Measurements from ENCODE around the gene EP300.
"Not testable (repeated sequence)": the region's sequence is repeated elsewhere in the genome, so short reads cannot be mapped to it uniquely, and the experiment has no call there.

Gene EP300

DNA sequence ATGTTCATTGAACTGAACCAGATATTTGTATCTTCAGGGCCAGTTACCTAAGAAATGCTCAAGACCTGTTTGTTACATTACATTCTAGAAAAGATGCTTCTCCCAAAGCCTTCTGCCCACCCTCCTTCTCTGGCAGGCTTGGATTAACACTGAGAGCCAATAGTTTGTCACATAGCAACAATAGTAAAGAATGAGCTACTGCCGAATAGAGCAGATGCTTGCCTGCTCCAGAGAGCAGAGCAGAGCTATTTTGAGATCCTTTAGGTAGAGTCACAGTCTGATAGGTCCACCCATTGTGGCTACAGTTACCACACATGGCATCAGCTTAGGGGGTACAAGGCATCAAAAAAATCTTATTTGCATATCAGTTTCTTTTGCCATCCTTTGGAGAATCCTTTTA is 13.5 kb upstream of the EP300 start:
- peak in 6 of 56 donors; percentile 2 to 38 (median 10) for DNase-seq

- no peak for DNase-seq
These were observed 6.5 kb upstream of the EP300 start for GRCh38 chr22:41085842-41086241.

GRCh38 chr22:41091132-41092022 is 1.0 kb upstream of the EP300 start:
- DNase-seq = peak; percentile 85 to 99 (median 97)

DNA sequence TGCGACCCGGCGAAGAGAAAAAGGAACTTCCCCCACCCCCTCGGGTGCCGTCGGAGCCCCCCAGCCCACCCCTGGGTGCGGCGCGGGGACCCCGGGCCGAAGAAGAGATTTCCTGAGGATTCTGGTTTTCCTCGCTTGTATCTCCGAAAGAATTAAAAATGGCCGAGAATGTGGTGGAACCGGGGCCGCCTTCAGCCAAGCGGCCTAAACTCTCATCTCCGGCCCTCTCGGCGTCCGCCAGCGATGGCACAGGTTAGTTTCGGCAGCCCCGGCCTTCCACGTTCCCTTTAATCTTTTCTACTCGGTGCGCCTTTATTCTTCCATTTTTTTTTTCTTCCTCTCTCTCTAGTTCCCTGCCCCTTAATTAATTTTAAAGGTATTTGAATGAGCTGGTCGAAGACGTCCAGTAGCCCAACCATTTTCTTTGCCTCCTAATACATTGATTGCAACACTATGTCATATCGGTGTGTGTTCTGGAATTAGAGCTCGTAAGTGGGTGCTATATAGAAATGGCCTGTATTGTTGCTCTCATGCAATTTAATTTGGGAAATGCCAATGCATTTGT is 537 bp downstream of the EP300 start:
- peak in 13 of 56 donors; percentile 6 to 65 (median 46) for DNase-seq

DNA sequence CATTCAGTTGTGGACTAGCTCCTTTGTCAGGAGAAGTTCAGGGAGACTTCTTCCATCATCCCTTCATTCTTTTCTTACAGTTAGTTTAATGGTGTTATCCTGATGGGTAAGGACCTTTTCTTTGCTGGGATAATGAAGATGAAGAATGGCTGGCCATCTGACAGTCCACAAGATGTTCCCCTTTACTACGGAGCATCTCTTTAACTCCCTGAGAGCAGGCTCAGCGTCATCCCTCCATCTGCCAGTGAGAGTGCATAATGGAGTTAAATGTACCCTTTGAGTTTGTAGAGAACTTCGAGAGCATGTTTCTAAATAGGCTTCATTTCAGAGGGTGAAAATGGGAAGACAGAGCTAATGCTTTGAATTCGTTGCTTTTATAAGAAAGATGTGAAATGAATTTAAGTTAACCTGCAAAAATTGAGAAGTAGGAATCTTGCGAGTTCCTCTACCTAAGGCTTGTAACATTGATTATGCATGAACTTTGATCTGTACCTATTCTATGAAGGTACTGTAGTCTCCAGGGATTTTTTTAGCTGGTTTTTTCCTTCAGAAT is 1.7 kb downstream of the EP300 start:
- DNase-seq = peak in 1 of 56 donors; percentile 40

GRCh38 chr22:41096391-41096790 is 4.0 kb downstream of the EP300 start:
- no peak for DNase-seq

GRCh38 chr22:41096841-41097240 is 4.4 kb downstream of the EP300 start:
- no peak for DNase-seq

- no peak for DNase-seq
These were observed 6.6 kb downstream of the EP300 start for GRCh38 chr22:41099036-41099435.

DNA sequence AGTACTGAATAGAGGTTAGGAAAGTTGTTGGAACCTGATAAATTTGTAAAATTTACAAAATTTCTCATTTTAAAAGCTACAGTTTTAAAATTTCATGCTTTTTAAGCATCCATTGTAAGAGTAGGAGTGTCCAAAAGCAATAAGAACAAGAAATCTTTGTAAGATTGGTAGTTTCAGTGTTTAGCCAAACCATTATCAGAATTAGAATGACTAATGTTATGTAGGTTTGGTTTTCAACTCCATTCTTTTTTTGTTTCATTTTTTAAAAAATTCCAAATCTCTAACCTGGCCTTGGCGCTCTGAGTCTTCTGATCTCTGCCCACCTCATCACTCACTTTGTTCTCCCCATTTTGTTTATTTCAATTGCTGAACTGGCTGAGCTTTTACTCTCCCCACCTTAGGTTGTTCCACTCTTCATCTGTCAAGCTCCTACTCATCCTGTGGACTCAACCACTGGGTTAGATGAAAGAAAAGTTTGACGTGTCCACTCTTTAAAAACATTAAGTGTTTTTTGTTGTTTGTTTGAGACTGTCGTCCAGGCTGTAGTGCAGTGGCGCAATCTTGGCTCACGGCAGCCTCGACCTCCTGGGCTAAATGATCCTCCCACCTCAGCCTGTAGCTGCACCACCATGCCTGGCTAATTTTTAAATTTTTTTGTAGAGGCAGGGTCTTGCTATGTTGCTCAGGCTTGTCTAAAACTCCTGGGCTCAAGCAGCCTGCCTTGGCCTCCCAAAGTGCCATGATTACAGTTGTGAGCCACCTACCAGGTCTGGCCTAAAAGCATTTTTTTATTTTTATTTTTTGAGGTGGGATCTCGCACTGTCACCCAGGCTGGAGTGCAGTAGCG is 14.0 kb downstream of the EP300 start:
- no peak for DNase-seq

DNA sequence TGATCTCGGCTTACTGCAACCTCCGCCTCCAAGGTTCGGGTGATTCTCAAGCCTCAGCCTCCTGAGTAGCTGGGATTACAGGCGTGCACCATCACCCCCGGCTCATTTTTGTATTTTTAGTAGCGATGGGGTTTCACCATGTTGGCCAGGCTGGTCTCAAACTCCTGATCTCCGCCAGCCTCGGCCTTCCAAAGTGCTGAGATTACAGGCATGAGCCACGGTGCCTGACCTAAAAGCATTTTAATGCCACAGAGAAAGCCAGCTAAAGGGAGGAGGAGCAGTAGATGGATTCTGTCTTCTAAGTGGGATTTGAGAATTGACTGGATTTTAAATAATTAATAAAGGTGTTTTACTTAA is 14.6 kb downstream of the EP300 start:
- not testable (repeated sequence) for DNase-seq

DNA sequence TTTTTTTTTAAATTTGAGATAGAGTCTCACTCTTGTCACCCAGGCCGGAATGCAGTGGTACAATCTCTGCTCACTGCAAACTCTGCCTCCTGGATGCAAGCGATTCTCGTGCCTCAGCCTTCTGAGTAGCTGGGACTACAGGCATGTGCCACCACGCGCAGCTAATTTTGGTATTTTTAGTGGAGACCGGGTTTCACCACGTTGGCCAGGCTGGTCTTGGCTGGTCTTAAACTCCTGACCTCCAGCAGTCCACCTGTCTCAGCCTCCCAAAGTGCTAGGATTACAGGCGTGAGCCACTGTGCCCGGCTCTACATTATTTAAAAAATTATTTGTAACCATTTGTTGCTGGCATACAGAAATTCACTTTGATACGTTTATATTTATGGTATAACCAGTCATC is 18.6 kb downstream of the EP300 start:
- DNase-seq = no peak

DNA sequence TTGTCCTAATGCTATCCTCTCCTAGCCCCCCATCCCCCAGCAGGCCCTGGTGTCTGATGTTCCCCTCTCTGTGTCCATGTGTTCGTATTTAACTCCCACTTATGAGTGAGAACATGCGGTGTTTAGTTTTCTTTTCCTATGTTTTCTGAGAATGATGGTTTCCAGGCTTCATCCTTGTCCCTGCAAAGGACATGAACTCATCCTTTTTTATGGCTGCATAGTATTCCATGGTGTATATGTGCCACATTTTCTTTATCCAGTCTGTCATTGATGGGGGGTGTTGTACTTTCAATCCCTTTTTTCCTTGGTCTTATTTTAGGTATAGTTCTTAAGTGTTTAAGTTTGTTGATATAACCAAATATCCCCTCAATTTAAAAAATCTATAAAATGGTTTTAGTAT is 23.9 kb downstream of the EP300 start:
- DNase-seq = no peak

DNA sequence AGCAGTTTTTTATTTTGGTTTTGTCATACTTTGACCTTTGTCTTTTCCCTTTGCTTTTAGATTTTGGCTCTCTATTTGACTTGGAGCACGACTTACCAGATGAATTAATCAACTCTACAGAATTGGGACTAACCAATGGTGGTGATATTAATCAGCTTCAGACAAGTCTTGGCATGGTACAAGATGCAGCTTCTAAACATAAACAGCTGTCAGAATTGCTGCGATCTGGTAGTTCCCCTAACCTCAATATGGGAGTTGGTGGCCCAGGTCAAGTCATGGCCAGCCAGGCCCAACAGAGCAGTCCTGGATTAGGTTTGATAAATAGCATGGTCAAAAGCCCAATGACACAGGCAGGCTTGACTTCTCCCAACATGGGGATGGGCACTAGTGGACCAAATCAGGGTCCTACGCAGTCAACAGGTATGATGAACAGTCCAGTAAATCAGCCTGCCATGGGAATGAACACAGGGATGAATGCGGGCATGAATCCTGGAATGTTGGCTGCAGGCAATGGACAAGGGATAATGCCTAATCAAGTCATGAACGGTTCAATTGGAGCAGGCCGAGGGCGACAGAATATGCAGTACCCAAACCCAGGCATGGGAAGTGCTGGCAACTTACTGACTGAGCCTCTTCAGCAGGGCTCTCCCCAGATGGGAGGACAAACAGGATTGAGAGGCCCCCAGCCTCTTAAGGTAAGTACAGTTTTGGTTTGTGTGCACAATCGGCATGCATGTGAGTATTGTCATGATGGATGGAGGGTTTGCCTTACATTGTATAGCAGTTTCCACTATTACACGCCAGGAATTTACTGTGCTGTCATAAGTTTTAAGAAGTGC is 25.0 kb downstream of the EP300 start:
- no peak for DNase-seq

DNA sequence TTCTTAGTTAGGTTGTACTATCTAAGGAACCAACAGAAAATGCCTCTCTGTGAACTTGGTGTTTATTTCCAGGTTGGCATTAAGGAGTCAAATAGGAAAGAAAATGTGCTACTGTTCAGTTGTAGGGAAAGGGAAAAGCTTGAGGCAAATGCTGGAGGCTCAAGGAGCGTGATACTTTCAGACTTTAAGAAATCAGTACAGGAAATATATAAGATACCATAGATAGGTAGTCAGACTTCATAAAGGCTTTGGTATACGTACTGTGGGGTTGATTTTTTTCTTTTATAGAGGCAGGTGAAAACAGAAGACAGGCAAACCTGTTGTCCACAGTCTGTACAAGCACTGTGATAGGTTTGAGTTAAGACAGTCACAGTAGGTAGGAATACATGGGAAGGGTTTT is 30.8 kb downstream of the EP300 start:
- no peak for DNase-seq

- DNase-seq = no peak
These were observed 31.7 kb downstream of the EP300 start for GRCh38 chr22:41124086-41124485.

- peak in 1 of 56 donors; percentile 6 for DNase-seq
These were observed 35.1 kb downstream of the EP300 start for GRCh38 chr22:41127451-41127850.

DNA sequence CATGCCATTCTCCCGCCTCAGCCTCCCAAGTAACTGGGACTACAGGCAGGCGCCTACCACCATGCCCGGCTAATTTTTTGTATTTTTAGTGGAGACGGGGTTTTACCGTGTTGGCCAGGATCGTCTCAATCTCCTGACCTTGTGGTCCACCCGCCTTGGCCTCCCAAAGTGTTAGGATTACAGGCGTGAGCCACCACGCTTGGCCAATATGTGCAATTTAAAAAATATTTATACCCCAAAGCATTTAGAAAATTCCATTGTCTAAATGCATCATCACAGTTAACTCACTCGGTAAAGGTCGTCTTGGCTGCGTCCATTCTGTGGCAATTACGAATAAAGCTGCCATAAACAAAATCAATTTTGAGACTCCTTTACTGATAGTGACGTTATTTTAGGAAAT is 36.2 kb downstream of the EP300 start:
- no peak for DNase-seq

DNA sequence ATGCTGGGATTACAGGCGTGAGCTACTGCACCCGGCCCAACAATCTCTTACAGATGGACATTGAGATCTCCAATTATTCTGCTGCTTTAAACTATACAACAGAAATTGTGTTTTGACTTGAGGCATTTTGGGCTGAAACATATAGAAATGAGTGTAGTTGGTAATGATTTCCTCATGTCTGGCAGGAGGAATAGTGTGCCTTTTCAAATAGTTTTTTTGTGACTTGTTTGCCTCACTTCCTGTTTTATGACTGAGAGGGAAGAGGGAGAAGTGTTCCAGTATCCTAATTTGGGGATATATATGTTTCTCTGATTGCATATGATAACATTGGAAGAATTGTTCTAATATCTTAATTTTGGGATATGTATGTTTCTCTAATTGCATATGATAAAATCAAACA is 40.2 kb downstream of the EP300 start:
- DNase-seq = no peak

- peak in 12 of 56 donors; percentile 2 to 26 (median 6) for DNase-seq
These were observed 48.1 kb downstream of the EP300 start for GRCh38 chr22:41140365-41140957.

DNA sequence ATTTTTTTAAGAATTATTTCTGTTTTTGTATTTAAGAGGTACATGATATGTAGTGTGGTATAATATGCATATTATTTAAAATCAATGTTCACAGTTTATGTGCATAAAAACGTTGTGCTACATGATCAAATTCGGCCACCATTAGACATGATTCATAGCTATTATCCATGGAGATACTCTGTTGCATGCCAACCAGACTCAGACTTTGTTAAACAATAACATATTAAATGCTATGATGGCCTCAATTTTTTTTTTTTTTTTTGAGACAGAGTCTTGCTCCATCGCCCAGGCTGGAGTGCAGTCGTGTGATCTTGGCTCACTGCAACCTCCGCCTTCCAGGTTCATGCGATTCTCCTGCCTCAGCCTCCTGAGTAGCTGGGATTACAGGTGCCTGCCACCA is 53.5 kb downstream of the EP300 start:
- not testable (repeated sequence) for DNase-seq

Data from amygdala (tissue), 56 donors.